ENCODE data around the gene N4BP2. TPM values are rescaled to one million over a fixed set of nuclear protein-coding genes. Genes with fewer than 3 reads are reported as not detected.
"Not testable (repeated sequence)": the region's sequence is repeated elsewhere in the genome, so short reads cannot be mapped to it uniquely, and the experiment has no call there.

N4BP2 gene
- total and polyA plus RNA-seq, 2 donors from 2014 or later, result 0.71 to 10.5 TPM

- Histone ChIP-seq H3K4me1 (ENCODE audit: control insufficient read depth in 2 of 3, insufficient read depth in 2 of 3, low read depth in 1 of 3, low read length in 3 of 3) (no peaks in the 10 kb centered on the region), H3K9me3 (ENCODE audit: control insufficient read depth in 2 of 3, insufficient read depth in 1 of 3, low read length in 3 of 3) (no peaks in the 10 kb centered on the region), H3K27me3 (ENCODE audit: control insufficient read depth, insufficient read depth, low read length) (no peaks in the 10 kb centered on the region), H3K9ac (ENCODE audit: low read length in 3 of 3) (no peak overlapping the region), H3K36me3 (ENCODE audit: control insufficient read depth in 2 of 3, insufficient read depth in 3 of 3, low read length in 3 of 3) (peaks cover 0 to 2% (median 0%) of the 10 kb centered on the region in 3 donors), H3K4me3 (ENCODE audit: low read length in 3 of 3) (no peak overlapping the region), H3K27ac (ENCODE audit: low read depth in 2 of 2, low read length in 2 of 2) (no peak overlapping the region)
- intact Hi-C loops (cut with DNase I), result no loop called here
- TF ChIP-seq CTCF (IDR thresholded peaks at IDR 0.05; ENCODE audit: borderline replicate concordance, extremely low read depth, insufficient read depth), result no peak
- FAIRE-seq (no peak), DNase-seq (no peak)
Measured at GRCh38 chr4:40070387-40070786, 13.7 kb downstream of the N4BP2 start.

- no peak for TF ChIP-seq CTCF (IDR thresholded peaks at IDR 0.05; ENCODE audit: borderline replicate concordance, extremely low read depth, insufficient read depth)
Measured at GRCh38 chr4:40086421-40086820, 29.8 kb downstream of the N4BP2 start.

GRCh38 chr4:40087799-40088366 lies 31.2 kb downstream of the N4BP2 start:
- intact Hi-C loops (cut with DNase I), result no loop called here
- Histone ChIP-seq H3K27ac (ENCODE audit: low read depth in 2 of 2, low read length in 2 of 2) (no peak overlapping the region), H3K9me3 (ENCODE audit: control insufficient read depth in 2 of 3, insufficient read depth in 1 of 3, low read length in 3 of 3) (no peaks in the 10 kb centered on the region), H3K4me1 (ENCODE audit: control insufficient read depth in 2 of 3, insufficient read depth in 2 of 3, low read depth in 1 of 3, low read length in 3 of 3) (no peaks in the 10 kb centered on the region), H3K9ac (ENCODE audit: low read length in 3 of 3) (no peak overlapping the region), H3K27me3 (ENCODE audit: control insufficient read depth, insufficient read depth, low read length) (no peaks in the 10 kb centered on the region), H3K4me3 (ENCODE audit: low read length in 3 of 3) (no peak overlapping the region), H3K36me3 (ENCODE audit: control insufficient read depth in 2 of 3, insufficient read depth in 3 of 3, low read length in 3 of 3) (no peaks in the 10 kb centered on the region)
- FAIRE-seq (no peak), DNase-seq (no peak)
- TF ChIP-seq CTCF (IDR thresholded peaks at IDR 0.05; ENCODE audit: borderline replicate concordance, extremely low read depth, insufficient read depth), result no peak

More at GRCh38 chr4:40086421-40086820, 29.8 kb downstream of the N4BP2 start:
- H3K9ac ChIP-seq (ENCODE audit: low read length in 3 of 3), result no peak overlapping the region
- intact Hi-C loops (cut with DNase I), result no loop called here
- no peak overlapping the region for H3K4me3 ChIP-seq (ENCODE audit: low read length in 3 of 3)
- DNase-seq, result no peak
- no peak overlapping the region for H3K27ac ChIP-seq (ENCODE audit: low read depth in 2 of 2, low read length in 2 of 2)
- H3K9me3 ChIP-seq (ENCODE audit: control insufficient read depth in 2 of 3, insufficient read depth in 1 of 3, low read length in 3 of 3), result no peaks in the 10 kb centered on the region
- H3K27me3 ChIP-seq (ENCODE audit: control insufficient read depth, insufficient read depth, low read length), result no peaks in the 10 kb centered on the region
- no peaks in the 10 kb centered on the region for H3K36me3 ChIP-seq (ENCODE audit: control insufficient read depth in 2 of 3, insufficient read depth in 3 of 3, low read length in 3 of 3)
- no peaks in the 10 kb centered on the region for H3K4me1 ChIP-seq (ENCODE audit: control insufficient read depth in 2 of 3, insufficient read depth in 2 of 3, low read depth in 1 of 3, low read length in 3 of 3)
- FAIRE-seq, result no peak

GRCh38 chr4:40093400-40093799 lies 36.8 kb downstream of the N4BP2 start:
- H3K4me1 ChIP-seq (ENCODE audit: control insufficient read depth in 2 of 3, insufficient read depth in 2 of 3, low read depth in 1 of 3, low read length in 3 of 3); DNase-seq; H3K9me3 ChIP-seq (ENCODE audit: control insufficient read depth in 2 of 3, insufficient read depth in 1 of 3, low read length in 3 of 3); H3K36me3 ChIP-seq (ENCODE audit: control insufficient read depth in 2 of 3, insufficient read depth in 3 of 3, low read length in 3 of 3); FAIRE-seq; H3K27ac ChIP-seq (ENCODE audit: low read depth in 2 of 2, low read length in 2 of 2); H3K9ac ChIP-seq (ENCODE audit: low read length in 3 of 3); H3K4me3 ChIP-seq (ENCODE audit: low read length in 3 of 3); intact Hi-C loops (cut with DNase I); H3K27me3 ChIP-seq (ENCODE audit: control insufficient read depth, insufficient read depth, low read length): not testable (repeated sequence)
